ENCODE results near the gene PLA2G5. TPM values are rescaled to one million over a fixed set of nuclear protein-coding genes. Genes with fewer than 3 reads are reported as not detected.

Gene PLA2G5
- total and polyA plus RNA-seq, 9 of the 15 experiments (the other 6 are each of a cell fraction or from before 2014, with no cell fraction given): not detected

DNA sequence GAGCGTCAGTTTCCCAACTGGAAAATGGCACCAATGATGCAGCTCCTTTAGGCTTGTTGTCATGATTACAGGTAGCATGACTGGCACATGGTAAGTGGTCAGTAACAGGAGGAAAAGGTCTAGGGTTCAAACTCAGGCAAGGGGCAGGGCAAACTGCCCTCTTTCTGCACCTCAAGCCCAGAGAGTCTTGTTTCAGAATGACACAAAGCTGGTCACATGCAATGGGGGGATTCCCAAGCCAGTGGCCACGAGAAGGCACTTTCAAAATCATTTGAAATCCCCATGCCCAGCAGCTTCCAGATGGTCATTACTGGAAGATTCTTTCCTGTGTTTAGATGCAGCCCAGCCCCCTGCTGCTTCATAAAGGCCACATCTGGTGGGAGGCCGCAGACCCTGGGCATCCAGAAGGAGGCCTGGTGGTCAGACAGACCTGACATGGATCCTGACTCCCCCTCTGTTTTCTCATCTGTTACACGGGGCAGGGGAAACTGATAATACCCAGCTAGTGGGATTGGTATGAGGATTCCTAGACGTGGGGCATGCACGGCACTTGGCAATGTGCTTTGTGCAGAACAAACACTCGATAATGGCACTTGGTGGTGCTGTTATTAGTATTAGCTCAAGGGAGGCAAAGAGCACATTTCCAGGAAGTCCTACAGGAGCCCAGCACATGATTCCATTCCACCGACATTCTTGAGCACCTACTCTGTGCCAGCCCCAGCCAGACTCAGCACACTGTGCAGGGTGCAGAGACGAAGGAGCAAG lies 56.2 kb downstream of the PLA2G5 start:
- Histone ChIP-seq H3K9ac (ENCODE audit: insufficient read depth in 1 of 2, low read depth in 2 of 2, low read length in 2 of 2) (no peak overlapping the region), H3K36me3 (ENCODE audit: control insufficient read depth, insufficient read depth, low read length) (no peaks in the 10 kb centered on the region), H3K9me3 (replicated peaks; ENCODE audit: control insufficient read depth, insufficient read depth, low read depth, low read length) (no peaks in the 10 kb centered on the region), H3K27ac (ENCODE audit: extremely low read depth, low read depth, low read length) (no peak overlapping the region), H3K4me3 (no peak overlapping the region), H3K9me1 (ENCODE audit: control insufficient read depth, insufficient read depth, low read length) (no peaks in the 10 kb centered on the region), H3K4me2 (ENCODE audit: insufficient read depth, low read length) (no peak overlapping the region), H3K79me2 (ENCODE audit: control insufficient read depth, insufficient read depth, low read length) (no peaks in the 10 kb centered on the region), H4K20me1 (replicated peaks; ENCODE audit: control insufficient read depth, insufficient read depth, low read length) (no peaks in the 10 kb centered on the region), H2AFZ (ENCODE audit: low read depth, low read length) (no peak overlapping the region), H3K27me3 (ENCODE audit: control insufficient read depth in 2 of 2, insufficient read depth in 2 of 2, low read length in 2 of 2) (peaks cover 14 to 25% of the 10 kb centered on the region in 2 experiments; a peak in 3 of 5 replicates), H3K4me1 (replicated peaks in 1 of 2; ENCODE audit: control insufficient read depth in 2 of 2, insufficient read depth in 2 of 2, low read length in 2 of 2) (peaks cover 10 to 12% of the 10 kb centered on the region in 2 experiments; a peak in 4 of 5 replicates)
- POLR2A ChIA-PET: interaction anchor here (0.6 to 1.1 kb wide), 3 partner anchors 10 to 124 kb away, joined by 3 to 4 read pairs (median 4); no protein-coding TSS in a partner anchor
- WGBS (ENCODE audit: insufficient coverage, low coverage, missing lambda C conversion rate): 4% methylated on average over 9 of the region's 9 CpGs
- CTCF ChIA-PET (ENCODE audit: low intra/inter-chr PET ratio): no interaction called here
- FAIRE-seq (no peak), DNase-seq (ENCODE audit: extremely low read depth in 1 of 4, low spot score in 3 of 4) (no peak), ATAC-seq (no peak)
- intact Hi-C loops (cut with micrococcal nuclease) (no loop called here), in situ Hi-C loops (cut with MboI) (no loop called here)
- no TSS peak for BruUV-seq (replicated peaks)
- TF ChIP-seq ZSCAN29 (IDR thresholded peaks at IDR 0.05) (no peak), SMAD1 (IDR thresholded peaks at IDR 0.05; ENCODE audit: low read depth, low read length, partially characterized antibody) (no peak), SP2 (IDR thresholded peaks at IDR 0.05; ENCODE audit: extremely low read depth, low read depth, low read length, poor library complexity, severe bottlenecking) (no peak), PHF8 (IDR thresholded peaks at IDR 0.05; ENCODE audit: borderline replicate concordance, low read length) (no peak), ZNF253 (CRISPR knock-in tag; conservative IDR thresholded peaks at IDR 0.05) (no peak), HMGN3 (IDR thresholded peaks at IDR 0.05; ENCODE audit: borderline replicate concordance, extremely low read depth, insufficient read length, low read depth, low read length) (no peak), ZNF668 (CRISPR knock-in tag; IDR thresholded peaks at IDR 0.05) (no peak), ZC3H11A (IDR thresholded peaks at IDR 0.05; ENCODE audit: low read depth, low read length) (no peak), TGIF2 (CRISPR knock-in tag; IDR thresholded peaks at IDR 0.05) (no peak), SRSF1 (IDR thresholded peaks at IDR 0.05; ENCODE audit: low read depth, low read length) (no peak), SUPT5H (IDR thresholded peaks at IDR 0.05) (no peak), ZNF23 (CRISPR knock-in tag; IDR thresholded peaks at IDR 0.05) (no peak)
- TF ChIP-seq, protein P1, sequence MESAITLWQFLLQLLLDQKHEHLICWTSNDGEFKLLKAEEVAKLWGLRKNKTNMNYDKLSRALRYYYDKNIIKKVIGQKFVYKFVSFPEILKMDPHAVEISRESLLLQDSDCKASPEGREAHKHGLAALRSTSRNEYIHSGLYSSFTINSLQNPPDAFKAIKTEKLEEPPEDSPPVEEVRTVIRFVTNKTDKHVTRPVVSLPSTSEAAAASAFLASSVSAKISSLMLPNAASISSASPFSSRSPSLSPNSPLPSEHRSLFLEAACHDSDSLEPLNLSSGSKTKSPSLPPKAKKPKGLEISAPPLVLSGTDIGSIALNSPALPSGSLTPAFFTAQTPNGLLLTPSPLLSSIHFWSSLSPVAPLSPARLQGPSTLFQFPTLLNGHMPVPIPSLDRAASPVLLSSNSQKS (CRISPR knock-in tag; IDR thresholded peaks at IDR 0.05): no peak
- TF ChIP-seq, protein P2, sequence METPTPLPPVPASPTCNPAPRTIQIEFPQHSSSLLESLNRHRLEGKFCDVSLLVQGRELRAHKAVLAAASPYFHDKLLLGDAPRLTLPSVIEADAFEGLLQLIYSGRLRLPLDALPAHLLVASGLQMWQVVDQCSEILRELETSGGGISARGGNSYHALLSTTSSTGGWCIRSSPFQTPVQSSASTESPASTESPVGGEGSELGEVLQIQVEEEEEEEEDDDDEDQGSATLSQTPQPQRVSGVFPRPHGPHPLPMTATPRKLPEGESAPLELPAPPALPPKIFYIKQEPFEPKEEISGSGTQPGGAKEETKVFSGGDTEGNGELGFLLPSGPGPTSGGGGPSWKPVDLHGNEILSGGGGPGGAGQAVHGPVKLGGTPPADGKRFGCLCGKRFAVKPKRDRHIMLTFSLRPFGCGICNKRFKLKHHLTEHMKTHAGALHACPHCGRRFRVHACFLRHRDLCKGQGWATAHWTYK (CRISPR knock-in tag; IDR thresholded peaks at IDR 0.05): no peak
- TF ChIP-seq, protein P3, sequence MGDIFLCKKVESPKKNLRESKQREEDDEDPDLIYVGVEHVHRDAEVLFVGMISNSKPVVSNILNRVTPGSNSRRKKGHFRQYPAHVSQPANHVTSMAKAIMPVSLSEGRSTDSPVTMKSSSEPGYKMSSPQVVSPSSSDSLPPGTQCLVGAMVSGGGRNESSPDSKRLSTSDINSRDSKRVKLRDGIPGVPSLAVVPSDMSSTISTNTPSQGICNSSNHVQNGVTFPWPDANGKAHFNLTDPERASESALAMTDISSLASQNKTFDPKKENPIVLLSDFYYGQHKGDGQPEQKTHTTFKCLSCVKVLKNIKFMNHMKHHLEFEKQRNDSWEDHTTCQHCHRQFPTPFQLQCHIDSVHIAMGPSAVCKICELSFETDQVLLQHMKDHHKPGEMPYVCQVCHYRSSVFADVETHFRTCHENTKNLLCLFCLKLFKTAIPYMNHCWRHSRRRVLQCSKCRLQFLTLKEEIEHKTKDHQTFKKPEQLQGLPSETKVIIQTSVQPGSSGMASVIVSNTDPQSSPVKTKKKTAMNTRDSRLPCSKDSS (IDR thresholded peaks at IDR 0.05; ENCODE audit: low read depth, partially characterized antibody): no peak
- TF ChIP-seq, protein P4, sequence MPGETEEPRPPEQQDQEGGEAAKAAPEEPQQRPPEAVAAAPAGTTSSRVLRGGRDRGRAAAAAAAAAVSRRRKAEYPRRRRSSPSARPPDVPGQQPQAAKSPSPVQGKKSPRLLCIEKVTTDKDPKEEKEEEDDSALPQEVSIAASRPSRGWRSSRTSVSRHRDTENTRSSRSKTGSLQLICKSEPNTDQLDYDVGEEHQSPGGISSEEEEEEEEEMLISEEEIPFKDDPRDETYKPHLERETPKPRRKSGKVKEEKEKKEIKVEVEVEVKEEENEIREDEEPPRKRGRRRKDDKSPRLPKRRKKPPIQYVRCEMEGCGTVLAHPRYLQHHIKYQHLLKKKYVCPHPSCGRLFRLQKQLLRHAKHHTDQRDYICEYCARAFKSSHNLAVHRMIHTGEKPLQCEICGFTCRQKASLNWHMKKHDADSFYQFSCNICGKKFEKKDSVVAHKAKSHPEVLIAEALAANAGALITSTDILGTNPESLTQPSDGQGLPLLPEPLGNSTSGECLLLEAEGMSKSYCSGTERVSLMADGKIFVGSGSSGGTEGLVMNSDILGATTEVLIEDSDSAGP (CRISPR knock-in tag; IDR thresholded peaks at IDR 0.05): no peak

All from K562 (cell line).